HEK293 (cell line): Measurements from ENCODE around the gene SLC1A2.

Experiments used
- CTCF ChIA-PET: fragments of 350-600 bp; formaldehyde crosslinking; extraction: SDS; loops from one replicate; lab custom pipeline; 2021; ENCODE audit warnings: antibody characterized with exemption; lab: Yijun Ruan, JAX
- POLR2A ChIA-PET: fragments of 300-600 bp; formaldehyde crosslinking; extraction: SDS; loops from one replicate; lab custom pipeline; 2020; ENCODE audit warnings: antibody characterized with exemption, inconsistent platforms; lab: Yijun Ruan, JAX
- H3K27ac ChIP-seq: fragments of 200-500 bp; sonication (Bioruptor generic); 2 replicates; pipeline ENCODE4 v1.5.1; 2014; ENCODE audit warnings: low read depth, low read length, control low read depth, inconsistent platforms; ENCODE audit errors: extremely low read depth
- H3K36me3 ChIP-seq, 2 experiments: fragments of 200-500 bp in 1 of 2; sonication (Bioruptor generic) in 1 of 2; 1 replicate in 1 of 2; 2 replicates in 1 of 2; pipeline ENCODE4 v1.5.1; 2014 to 2017; ENCODE audit warnings: inconsistent platforms in 2 of 2, low read length in 2 of 2; ENCODE audit not compliant: control insufficient read depth in 2 of 2, insufficient read depth in 1 of 2
- H3K4me1 ChIP-seq: fragments of 200-500 bp; sonication (Bioruptor generic); 2 replicates; pipeline ENCODE4 v1.5.1; 2014; ENCODE audit warnings: mild to moderate bottlenecking, low read length, inconsistent platforms; ENCODE audit not compliant: control insufficient read depth, insufficient read depth
- H3K4me3 ChIP-seq: 2 replicates; pipeline ENCODE4 v1.5.1; 2011; ENCODE audit warnings: low read depth, mild to moderate bottlenecking, control low read depth, low read length, moderate library complexity
- H3K9me3 ChIP-seq: fragments of 200-500 bp; sonication (Bioruptor generic); 2 replicates; pipeline ENCODE4 v1.5.1; 2014; ENCODE audit warnings: low read depth, low read length, inconsistent platforms; ENCODE audit not compliant: control insufficient read depth, insufficient read depth
- BCL6B ChIP-seq: fragments of 450-650 bp; formaldehyde crosslinking; IDR thresholded peaks from 2 replicates; pipeline ENCODE4 v1.5.1; 2017; ENCODE audit warnings: missing biosample characterization, missing genetic modification characterization
- CTCF ChIP-seq: fragments of 450-650 bp; formaldehyde crosslinking; IDR thresholded peaks from 2 replicates; pipeline ENCODE4 v1.5.1; 2016; ENCODE audit warnings: missing biosample characterization, missing genetic modification characterization
- GLIS1 ChIP-seq: fragments of 450-650 bp; formaldehyde crosslinking; IDR thresholded peaks from 2 replicates; pipeline ENCODE4 v1.5.1; 2016; ENCODE audit warnings: missing biosample characterization, missing genetic modification characterization
- IKZF3 ChIP-seq: fragments of 450-650 bp; IDR thresholded peaks from 2 replicates; pipeline ENCODE4 v1.5.0; 2018; ENCODE audit warnings: missing biosample characterization, mild to moderate bottlenecking, missing genetic modification characterization, moderate library complexity
- MEIS1 ChIP-seq: sonication (generic); formaldehyde crosslinking; IDR thresholded peaks from 2 replicates; pipeline ENCODE4 v1.8.1; 2022; ENCODE audit warnings: missing genetic modification reagents, mild to moderate bottlenecking, borderline replicate concordance
- PRDM4 ChIP-seq: fragments of 450-650 bp; formaldehyde crosslinking; IDR thresholded peaks from 2 replicates; pipeline ENCODE4 v1.5.1; 2017; ENCODE audit warnings: missing biosample characterization, missing genetic modification characterization
- RBAK ChIP-seq: fragments of 450-650 bp; formaldehyde crosslinking; IDR thresholded peaks from 2 replicates; pipeline ENCODE4 v1.5.1; 2016; ENCODE audit warnings: missing biosample characterization, missing genetic modification characterization
- TRIM28 ChIP-seq: IDR thresholded peaks from 2 replicates; pipeline ENCODE4 v1.6.1; 2011; ENCODE audit warnings: low read length, control low read depth, borderline replicate concordance
- WT1 ChIP-seq: fragments of 450-650 bp; formaldehyde crosslinking; IDR thresholded peaks from 2 replicates; pipeline ENCODE4 v1.5.1; 2016; ENCODE audit warnings: missing biosample characterization, missing genetic modification characterization
- YY1 ChIP-seq: fragments of 450-650 bp; formaldehyde crosslinking; IDR thresholded peaks from 2 replicates; pipeline ENCODE4 v1.5.1; 2018; ENCODE audit warnings: missing biosample characterization, missing genetic modification characterization
- ZFP37 ChIP-seq: fragments of 450-650 bp; formaldehyde crosslinking; IDR thresholded peaks from 2 replicates; pipeline ENCODE4 v1.5.1; 2016; ENCODE audit warnings: missing biosample characterization, missing genetic modification characterization
- ZNF214 ChIP-seq: fragments of 450-650 bp; formaldehyde crosslinking; IDR thresholded peaks from 2 replicates; pipeline ENCODE4 v1.5.1; 2017; ENCODE audit warnings: missing biosample characterization, mild to moderate bottlenecking, missing genetic modification characterization, borderline replicate concordance
- ZNF274 ChIP-seq, 2 experiments: fragments of 200-500 bp in 1 of 2; fragments of 450-650 bp in 1 of 2; sonication (Bioruptor generic) in 1 of 2; formaldehyde crosslinking in 1 of 2; IDR thresholded peaks; 2 replicates each; pipeline versions ENCODE4 v1.5.1 to v1.6.1; 2014 to 2016; ENCODE audit warnings: borderline replicate concordance in 1 of 2, inconsistent platforms in 1 of 2, low read length in 1 of 2, missing biosample characterization in 1 of 2, missing genetic modification characterization in 1 of 2
- ZNF302 ChIP-seq: fragments of 450-650 bp; formaldehyde crosslinking; IDR thresholded peaks from 2 replicates; pipeline ENCODE4 v1.5.1; 2016; ENCODE audit warnings: missing biosample characterization, missing genetic modification characterization, low read depth
- ZNF335 ChIP-seq: fragments of 450-650 bp; formaldehyde crosslinking; conservative IDR thresholded peaks from 2 replicates; pipeline ENCODE4 v1.5.1; 2016; ENCODE audit warnings: missing biosample characterization, missing genetic modification characterization
- ZNF398 ChIP-seq: fragments of 450-650 bp; formaldehyde crosslinking; IDR thresholded peaks from 2 replicates; pipeline ENCODE4 v1.5.1; 2017; ENCODE audit warnings: missing biosample characterization, missing genetic modification characterization
- ZNF529 ChIP-seq: fragments of 450-650 bp; formaldehyde crosslinking; IDR thresholded peaks from 2 replicates; pipeline ENCODE4 v1.5.1; 2017; ENCODE audit warnings: missing genetic modification characterization, missing biosample characterization; ENCODE audit not compliant: insufficient replicate concordance
- ZNF585B ChIP-seq: fragments of 450-650 bp; formaldehyde crosslinking; IDR thresholded peaks from 2 replicates; pipeline ENCODE4 v1.5.1; 2016; ENCODE audit warnings: missing biosample characterization, missing genetic modification characterization
- ZNF639 ChIP-seq: fragments of 450-650 bp; formaldehyde crosslinking; IDR thresholded peaks from 2 replicates; pipeline ENCODE4 v1.5.1; 2016; ENCODE audit warnings: missing biosample characterization, missing genetic modification characterization
- ZNF654 ChIP-seq: fragments of 450-650 bp; formaldehyde crosslinking; IDR thresholded peaks from 2 replicates; pipeline ENCODE4 v1.5.1; 2016; ENCODE audit warnings: low read depth, missing biosample characterization, missing genetic modification characterization
- ZNF768 ChIP-seq: fragments of 450-650 bp; formaldehyde crosslinking; IDR thresholded peaks from 2 replicates; pipeline ENCODE4 v1.5.1; 2018; ENCODE audit warnings: missing biosample characterization, mild to moderate bottlenecking, missing genetic modification characterization
- ZNF785 ChIP-seq: fragments of 450-650 bp; formaldehyde crosslinking; IDR thresholded peaks from 2 replicates; pipeline ENCODE4 v1.5.1; 2016; ENCODE audit warnings: missing biosample characterization, missing genetic modification characterization

SLC1A2 gene

GRCh38 chr11:35357923-35358322 lies 61.4 kb downstream of the SLC1A2 start:
- no peaks in the 10 kb centered on the region for H3K4me1 ChIP-seq
- H3K36me3 ChIP-seq = no peaks in the 10 kb centered on the region
- no peak overlapping the region for H3K27ac ChIP-seq
- TF ChIP-seq ZNF214 (tag by site-specific recombination) (no peak), ZNF398 (tag by site-specific recombination) (no peak), MEIS1 (CRISPR knock-in tag) (no peak), BCL6B (tag by site-specific recombination) (no peak), ZNF302 (tag by site-specific recombination) (no peak), ZNF274 (IDR thresholded peaks at IDR 0.05; ENCODE audit: low read length) (no peak), ZNF274 (tag by site-specific recombination; IDR thresholded peaks at IDR 0.05; ENCODE audit: borderline replicate concordance) (no peak), PRDM4 (tag by site-specific recombination) (no peak), IKZF3 (tag by site-specific recombination) (no peak), ZNF768 (tag by site-specific recombination) (no peak), ZFP37 (tag by site-specific recombination) (no peak), ZNF785 (tag by site-specific recombination) (no peak)
- TF ChIP-seq, all 188 proteins: peak for 0
- Histone ChIP-seq H3K9me3 (no peaks in the 10 kb centered on the region), H3K4me3 (no peak overlapping the region)
- POLR2A ChIA-PET = no interaction called here
- CTCF ChIA-PET = interaction anchor here (0.6 kb wide), 1 partner anchor 393 kb away, joined by 3 read pairs; no protein-coding TSS in a partner anchor

GRCh38 chr11:35355102-35355749 lies 64.1 kb downstream of the SLC1A2 start:
- Histone ChIP-seq H3K4me1 (no peaks in the 10 kb centered on the region), H3K9me3 (no peaks in the 10 kb centered on the region), H3K4me3 (no peak overlapping the region), H3K27ac (no peak overlapping the region), H3K36me3 (no peaks in the 10 kb centered on the region)
- CTCF ChIA-PET = no interaction called here
- TF ChIP-seq BCL6B (tag by site-specific recombination) (no peak), YY1 (tag by site-specific recombination) (no peak), CTCF (tag by site-specific recombination) (no peak), ZNF585B (no peak), ZNF654 (no peak), RBAK (tag by site-specific recombination) (no peak), ZNF335 (no peak), GLIS1 (tag by site-specific recombination) (no peak), ZNF639 (tag by site-specific recombination) (no peak), ZNF529 (no peak), TRIM28 (no peak), WT1 (tag by site-specific recombination) (no peak)
- POLR2A ChIA-PET = interaction anchor here (0.7 kb wide), 1 partner anchor 35 kb away, joined by 4 read pairs; no protein-coding TSS in a partner anchor
